GM23338 (cell line): ENCODE measurements around the gene ZNF484. TPM values are rescaled to one million over a fixed set of nuclear protein-coding genes. Genes with fewer than 3 reads are reported as not detected.
"Not testable (repeated sequence)": the region's sequence is repeated elsewhere in the genome, so short reads cannot be mapped to it uniquely, and the experiment has no call there.

Experiments
- ATAC-seq: fragments of 200-7000 bp; cut with Tn5 transposase; 3 replicates; pipeline ENCODE4 v1.9.1; 2020
- DNase-seq: peaks from one replicate; pipeline ENCODE4 v3.0.0-alpha.2; 2015; ENCODE audit warnings: low spot score
- H2AFZ ChIP-seq: fragments of 200-600 bp; sonication (generic); 2 replicates; pipeline ENCODE4 v1.8.0; 2016; ENCODE audit warnings: antibody characterized with exemption, mild to moderate bottlenecking, moderate library complexity
- H3F3A ChIP-seq: fragments of 200-600 bp; sonication (generic); replicated peaks from 2 replicates; pipeline ENCODE4 v1.8.0; 2017; ENCODE audit warnings: antibody characterized with exemption, mixed run types, low read depth
- H3K27ac ChIP-seq: fragments of 200-600 bp; sonication (generic); 2 replicates; pipeline ENCODE4 v1.6.1; 2016; ENCODE audit warnings: low read depth
- H3K27me3 ChIP-seq: fragments of 200-600 bp; sonication (generic); 2 replicates; pipeline ENCODE4 v1.8.0; 2016; ENCODE audit warnings: mild to moderate bottlenecking, mixed run types, moderate library complexity; ENCODE audit not compliant: insufficient read depth
- H3K36me3 ChIP-seq: fragments of 200-600 bp; sonication (generic); 2 replicates; pipeline ENCODE4 v1.8.0; 2016; ENCODE audit warnings: mild to moderate bottlenecking; ENCODE audit not compliant: insufficient read depth
- H3K4me1 ChIP-seq: fragments of 200-600 bp; sonication (generic); 2 replicates; pipeline ENCODE4 v1.8.0; 2016; ENCODE audit warnings: mild to moderate bottlenecking, moderate library complexity; ENCODE audit not compliant: insufficient read depth
- H3K4me2 ChIP-seq: fragments of 200-600 bp; sonication (generic); 2 replicates; pipeline ENCODE4 v1.7.1; 2017; ENCODE audit warnings: mixed run types
- H3K4me3 ChIP-seq: fragments of 200-600 bp; sonication (generic); 2 replicates; pipeline ENCODE4 v1.6.1; 2016; ENCODE audit warnings: mixed run types
- H3K79me2 ChIP-seq: fragments of 200-600 bp; sonication (generic); replicated peaks from 2 replicates; pipeline ENCODE4 v1.8.0; 2017; ENCODE audit warnings: mild to moderate bottlenecking; ENCODE audit not compliant: insufficient read depth
- H3K9me2 ChIP-seq: fragments of 200-600 bp; sonication (generic); 2 replicates; pipeline ENCODE4 v1.8.0; 2017; ENCODE audit not compliant: insufficient read depth
- H4K20me1 ChIP-seq: fragments of 200-600 bp; sonication (generic); replicated peaks from 2 replicates; pipeline ENCODE4 v1.8.0; 2017; ENCODE audit warnings: mild to moderate bottlenecking; ENCODE audit not compliant: insufficient read depth
- H3K27ac Mint-ChIP-seq: 2 replicates; pipeline ENCODE4 v1.8.0; 2020; ENCODE audit warnings: inconsistent platforms, mild to moderate bottlenecking, moderate library complexity, mixed read lengths
- H3K27me3 Mint-ChIP-seq: 3 replicates; pipeline ENCODE4 v1.8.0; 2022; ENCODE audit warnings: low read depth, mild to moderate bottlenecking, moderate library complexity, mixed read lengths, inconsistent platforms; ENCODE audit not compliant: insufficient read depth, poor library complexity
- H3K36me3 Mint-ChIP-seq: 3 replicates; pipeline ENCODE4 v1.8.0; 2021; ENCODE audit warnings: low read depth, mild to moderate bottlenecking, inconsistent platforms, moderate library complexity, mixed read lengths
- H3K4me1 Mint-ChIP-seq: 3 replicates; pipeline ENCODE4 v1.8.0; 2020; ENCODE audit warnings: mild to moderate bottlenecking, inconsistent platforms, mixed read lengths
- H3K4me3 Mint-ChIP-seq: 3 replicates; pipeline ENCODE4 v1.8.0; 2021; ENCODE audit warnings: moderate library complexity, mild to moderate bottlenecking, inconsistent platforms, mixed read lengths
- H3K9me3 Mint-ChIP-seq: 3 replicates; pipeline ENCODE4 v1.8.0; 2020; ENCODE audit warnings: moderate library complexity, mild to moderate bottlenecking, inconsistent platforms, mixed read lengths
- CREB1 ChIP-seq: fragments of 250-450 bp; sonication (Bioruptor Pico); IDR thresholded peaks from 2 replicates; pipeline ENCODE4 v1.5.0; 2020; ENCODE audit warnings: low read depth, mild to moderate bottlenecking, moderate library complexity
- ETS1 ChIP-seq: IDR thresholded peaks from 2 replicates; pipeline ENCODE4 v1.6.1; 2016; ENCODE audit warnings: antibody characterized with exemption
- EZH2phosphoT487 ChIP-seq: fragments of 200-600 bp; sonication (generic); IDR thresholded peaks from one replicate; pipeline ENCODE4 v1.8.1; 2018; ENCODE audit warnings: antibody characterized with exemption; ENCODE audit not compliant: unreplicated experiment
- JUNB ChIP-seq: IDR thresholded peaks from one replicate; pipeline ENCODE4 v1.6.1; 2016; ENCODE audit warnings: antibody characterized with exemption; ENCODE audit not compliant: unreplicated experiment
- NANOG ChIP-seq: IDR thresholded peaks from 2 replicates; pipeline ENCODE4 v1.6.1; 2016; ENCODE audit warnings: antibody characterized with exemption, borderline replicate concordance
- POLR2AphosphoS5 ChIP-seq: IDR thresholded peaks from 2 replicates; pipeline ENCODE4 v1.6.1; 2016; ENCODE audit warnings: antibody characterized with exemption, low read depth
- REST ChIP-seq: IDR thresholded peaks from one replicate; pipeline ENCODE4 v1.6.1; 2018; ENCODE audit warnings: antibody characterized with exemption; ENCODE audit not compliant: unreplicated experiment
- STAT1 ChIP-seq: IDR thresholded peaks from one replicate; pipeline ENCODE4 v1.6.1; 2016; ENCODE audit warnings: antibody characterized with exemption; ENCODE audit not compliant: unreplicated experiment
- ZNF114 ChIP-seq: fragments of 250-450 bp; sonication (Bioruptor Pico); IDR thresholded peaks from 2 replicates; pipeline ENCODE4 v1.5.0; 2020; ENCODE audit warnings: mild to moderate bottlenecking, moderate library complexity
- ZNF462 ChIP-seq: fragments of 250-450 bp; sonication (Bioruptor Pico); IDR thresholded peaks from 2 replicates; pipeline ENCODE4 v1.5.0; 2020; ENCODE audit warnings: mild to moderate bottlenecking, moderate library complexity
- polyA plus RNA-seq: library from polyadenylated mRNA; unstranded; fragments of >200 nt; fragmentation: Nextera tagmentation; extraction: Ambion mirVana; gene quantifications from 2 replicates; pipeline ENCODE4 v1.2.1, GENCODE V29; 2016
- total RNA-seq: library from RNA; depleted of rRNA; stranded (reverse); fragments of >200 nt; shearing (Covaris generic); gene quantifications from 2 replicates; pipeline ENCODE4 v1.2.3, GENCODE V29; 2014

Gene ZNF484
- total and polyA plus RNA-seq, 2 experiments from 2014 or later, result 4.2 to 19.4 TPM

- H3K4me3 Mint-ChIP-seq, H2AFZ ChIP-seq, H3K4me3 ChIP-seq, H3K36me3 ChIP-seq, H3K79me2 ChIP-seq, H3K27me3 ChIP-seq, H3F3A ChIP-seq, DNase-seq, ATAC-seq, H3K4me2 ChIP-seq, H3K4me1 ChIP-seq, H3K27ac ChIP-seq, H3K27ac Mint-ChIP-seq, H3K4me1 Mint-ChIP-seq, H3K9me2 ChIP-seq, H4K20me1 ChIP-seq, H3K27me3 Mint-ChIP-seq: not testable (repeated sequence)
- peaks cover 67% of the 10 kb centered on the region for H3K9me3 Mint-ChIP-seq
- peaks cover 44% of the 10 kb centered on the region for H3K36me3 Mint-ChIP-seq
Observed at GRCh38 chr9:92838411-92838810, 39.4 kb downstream of the ZNF484 start.

- H3K27ac ChIP-seq, result no peak overlapping the region
- Mint-ChIP-seq H3K27me3 (peaks cover 3% of the 10 kb centered on the region), H3K27ac (no peak overlapping the region), H3K4me1 (no peaks in the 10 kb centered on the region), H3K9me3 (peaks cover 71% of the 10 kb centered on the region), H3K4me3 (no peak overlapping the region), H3K36me3 (peaks cover 41% of the 10 kb centered on the region)
- no peaks in the 10 kb centered on the region for H3K27me3 ChIP-seq
- DNase-seq (no peak), ATAC-seq (no peak)
- no peak overlapping the region for H2AFZ ChIP-seq
- TF ChIP-seq ETS1, result no peak
- TF ChIP-seq CREB1 (CRISPR knock-in tag), result no peak
- no peak for TF ChIP-seq EZH2phosphoT487
- TF ChIP-seq ZNF462 (CRISPR knock-in tag), result no peak
- no peak for TF ChIP-seq STAT1
- TF ChIP-seq POLR2AphosphoS5, result no peak
- TF ChIP-seq REST, result no peak
- no peak for TF ChIP-seq ZNF114
- no peak for TF ChIP-seq JUNB
- TF ChIP-seq NANOG, result no peak
- 0 out of 2 replicates have a peak, but pooled peaks cover 6% of the 10 kb centered on the region for H3K36me3 ChIP-seq
- H3K9me2 ChIP-seq, result no peaks in the 10 kb centered on the region
- no peaks in the 10 kb centered on the region for H3K4me1 ChIP-seq
- H3K4me3 ChIP-seq, result no peak overlapping the region
- H3K79me2 ChIP-seq, result no peaks in the 10 kb centered on the region
- no peaks in the 10 kb centered on the region for H3F3A ChIP-seq
- H4K20me1 ChIP-seq, result no peaks in the 10 kb centered on the region
- no peak overlapping the region for H3K4me2 ChIP-seq
Observed at GRCh38 chr9:92837191-92837590, 40.6 kb downstream of the ZNF484 start.
